Osteocyte (in vitro differentiated cells): ENCODE data around the gene PTPRN2. TPM values are rescaled to one million over a fixed set of nuclear protein-coding genes. Genes with fewer than 3 reads are reported as not detected.
"Not testable (repeated sequence)": the region's sequence is repeated elsewhere in the genome, so short reads cannot be mapped to it uniquely, and the experiment has no call there.

Experiments
- DNase-seq: peaks from one replicate; pipeline ENCODE4 v3.0.0; 2021; ENCODE audit warnings: mixed read lengths; ENCODE audit not compliant: unreplicated experiment; ENCODE audit errors: extremely low spot score
- H3K27ac Mint-ChIP-seq: one replicate; pipeline ENCODE4 v1.8.0; 2021; ENCODE audit warnings: mild to moderate bottlenecking, mixed read lengths; ENCODE audit not compliant: unreplicated experiment
- H3K27me3 Mint-ChIP-seq: one replicate; pipeline ENCODE4 v1.8.0; 2021; ENCODE audit warnings: mixed read lengths; ENCODE audit not compliant: unreplicated experiment
- H3K36me3 Mint-ChIP-seq: one replicate; pipeline ENCODE4 v1.8.0; 2021; ENCODE audit warnings: mixed read lengths; ENCODE audit not compliant: unreplicated experiment
- H3K4me1 Mint-ChIP-seq: one replicate; pipeline ENCODE4 v1.8.0; 2021; ENCODE audit warnings: mixed read lengths; ENCODE audit not compliant: unreplicated experiment
- H3K4me3 Mint-ChIP-seq: one replicate; pipeline ENCODE4 v1.8.0; 2021; ENCODE audit warnings: mild to moderate bottlenecking, moderate library complexity, mixed read lengths; ENCODE audit not compliant: unreplicated experiment
- H3K9me3 Mint-ChIP-seq: one replicate; pipeline ENCODE4 v1.8.0; 2021; ENCODE audit warnings: mixed read lengths; ENCODE audit not compliant: unreplicated experiment
- CTCF ChIP-seq: fragments of 200-600 bp; sonication (generic); IDR thresholded peaks from 2 replicates; pipeline ENCODE4 v1.5.0; 2021; ENCODE audit warnings: antibody characterized with exemption, mild to moderate bottlenecking, moderate library complexity
- total RNA-seq: library from RNA; stranded (reverse); gene quantifications from 2 replicates; pipeline ENCODE4 v1.2.1, GENCODE V29; 2021

The PTPRN2 gene
- total RNA-seq, 1 donor from 2014 or later: 0.59 TPM

GRCh38 chr7:157735826-157736225 is 851.8 kb downstream of the PTPRN2 start:
- no peak for TF ChIP-seq CTCF
- no peak overlapping the region for H3K27ac Mint-ChIP-seq
- H3K27me3 Mint-ChIP-seq: no peaks in the 10 kb centered on the region
- DNase-seq: no peak
- no peaks in the 10 kb centered on the region for H3K4me1 Mint-ChIP-seq
- no peaks in the 10 kb centered on the region for H3K9me3 Mint-ChIP-seq
- no peaks in the 10 kb centered on the region for H3K36me3 Mint-ChIP-seq
- H3K4me3 Mint-ChIP-seq: no peak overlapping the region

GRCh38 chr7:157734676-157735640 is 852.7 kb downstream of the PTPRN2 start:
- H3K9me3 Mint-ChIP-seq: no peaks in the 10 kb centered on the region
- no peaks in the 10 kb centered on the region for H3K27me3 Mint-ChIP-seq
- H3K36me3 Mint-ChIP-seq: no peaks in the 10 kb centered on the region
- no peak for TF ChIP-seq CTCF
- H3K4me1 Mint-ChIP-seq: no peaks in the 10 kb centered on the region
- H3K27ac Mint-ChIP-seq: no peak overlapping the region
- DNase-seq: no peak
- H3K4me3 Mint-ChIP-seq: no peak overlapping the region

- not testable (repeated sequence) for H3K4me3 Mint-ChIP-seq, H3K36me3 Mint-ChIP-seq, DNase-seq, H3K9me3 Mint-ChIP-seq, H3K27me3 Mint-ChIP-seq, H3K27ac Mint-ChIP-seq, H3K4me1 Mint-ChIP-seq
Measured at GRCh38 chr7:157733760-157734395, 853.7 kb downstream of the PTPRN2 start.

DNA sequence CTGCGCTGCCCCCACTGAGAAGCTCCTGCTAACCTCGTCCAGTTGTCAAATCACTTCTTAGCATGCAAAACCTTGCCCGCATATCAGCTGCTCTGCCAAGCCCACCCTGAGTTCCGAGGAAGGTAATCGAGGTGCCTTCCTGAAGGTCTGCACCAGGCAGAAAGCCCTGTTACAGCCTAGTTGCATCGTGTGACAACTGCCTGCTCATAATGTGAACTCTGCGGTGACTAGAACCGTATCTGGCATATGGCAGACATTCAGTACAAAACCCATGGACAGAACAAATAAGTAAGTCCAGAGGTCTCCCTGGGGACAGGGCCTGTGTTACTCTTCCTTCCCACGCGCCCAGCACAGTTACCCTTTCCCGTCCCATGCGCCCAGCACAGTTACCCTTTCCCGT is 856.5 kb downstream of the PTPRN2 start:
- no peaks in the 10 kb centered on the region for H3K36me3 Mint-ChIP-seq
- H3K27me3 Mint-ChIP-seq: no peaks in the 10 kb centered on the region
- no peaks in the 10 kb centered on the region for H3K9me3 Mint-ChIP-seq
- no peak overlapping the region for H3K4me3 Mint-ChIP-seq
- no peak for DNase-seq
- H3K4me1 Mint-ChIP-seq: no peaks in the 10 kb centered on the region
- no peak overlapping the region for H3K27ac Mint-ChIP-seq
- TF ChIP-seq CTCF: no peak

- no peak for DNase-seq
- Mint-ChIP-seq H3K4me3 (no peak overlapping the region), H3K4me1 (no peaks in the 10 kb centered on the region), H3K36me3 (no peaks in the 10 kb centered on the region), H3K27me3 (no peaks in the 10 kb centered on the region), H3K9me3 (no peaks in the 10 kb centered on the region), H3K27ac (no peak overlapping the region)
- TF ChIP-seq CTCF: no peak
Measured at GRCh38 chr7:157730614-157731013, 857.0 kb downstream of the PTPRN2 start.
